GM18867 (cell line): ENCODE results near the gene TRIM5.
A peak's percentile ranks its signal among the peaks of the same experiment; 100 is the strongest.
"Not testable (repeated sequence)": the region's sequence is repeated elsewhere in the genome, so short reads cannot be mapped to it uniquely, and the experiment has no call there.

ENCODE experiments used
- ATAC-seq: cut with Tn5 transposase; IDR thresholded peaks from one replicate; pipeline ENCODE4 v1.9.1; 2021; ENCODE audit warnings: mild to moderate bottlenecking, moderate library complexity; ENCODE audit not compliant: unreplicated experiment

Gene TRIM5

GRCh38 chr11:5690216-5690615 lies 5.3 kb upstream of the TRIM5 start:
- ATAC-seq: no peak

GRCh38 chr11:5689551-5689983 lies 4.7 kb upstream of the TRIM5 start, which contains the start of gene TRIM22:
TSS of gene TRIM22 (plus strand) at chr11:5689790. CDS start at chr11:5696233, 6,443 bp downstream.
- peak; percentile 78 for ATAC-seq

- ATAC-seq: no peak
Observed at GRCh38 chr11:5688482-5688881, 3.6 kb upstream of the TRIM5 start.

GRCh38 chr11:5686426-5686825 lies 1.6 kb upstream of the TRIM5 start:
- no peak for ATAC-seq

GRCh38 chr11:5684036-5684645 lies 733 bp downstream of the TRIM5 start:
- peak; percentile 25 for ATAC-seq

GRCh38 chr11:5683620-5684019 lies 1.3 kb downstream of the TRIM5 start:
- ATAC-seq: not testable (repeated sequence)

GRCh38 chr11:5682890-5683441 lies 1.9 kb downstream of the TRIM5 start:
- not testable (repeated sequence) for ATAC-seq

- no peak for ATAC-seq
Observed at GRCh38 chr11:5679811-5680210, 5.1 kb downstream of the TRIM5 start.

- ATAC-seq: no peak
Observed at GRCh38 chr11:5674391-5674790, 10.5 kb downstream of the TRIM5 start.

- no peak for ATAC-seq
Observed at GRCh38 chr11:5671831-5672230, 13.0 kb downstream of the TRIM5 start.

- ATAC-seq: no peak
Observed at GRCh38 chr11:5666402-5666793, 18.5 kb downstream of the TRIM5 start.

GRCh38 chr11:5665746-5666401 lies 19.0 kb downstream of the TRIM5 start:
- ATAC-seq: no peak

GRCh38 chr11:5665051-5665570 lies 19.8 kb downstream of the TRIM5 start:
- ATAC-seq: no peak

- ATAC-seq: no peak
Observed at GRCh38 chr11:5663511-5663910, 21.4 kb downstream of the TRIM5 start.

GRCh38 chr11:5658318-5658717 lies 26.6 kb downstream of the TRIM5 start:
- no peak for ATAC-seq

- not testable (repeated sequence) for ATAC-seq
Observed at GRCh38 chr11:5656956-5657355, 27.9 kb downstream of the TRIM5 start.

- ATAC-seq: no peak
Observed at GRCh38 chr11:5655474-5655873, 29.4 kb downstream of the TRIM5 start.

GRCh38 chr11:5646139-5646538 lies 38.7 kb downstream of the TRIM5 start:
- no peak for ATAC-seq

GRCh38 chr11:5643585-5643984 lies 41.3 kb downstream of the TRIM5 start:
- no peak for ATAC-seq

- no peak for ATAC-seq
Observed at GRCh38 chr11:5639953-5640352, 44.9 kb downstream of the TRIM5 start.

GRCh38 chr11:5631969-5632635 lies 52.8 kb downstream of the TRIM5 start:
- ATAC-seq: peak; percentile 97
